ENCODE measurements around the gene CD300LB.

Gene CD300LB

DNA sequence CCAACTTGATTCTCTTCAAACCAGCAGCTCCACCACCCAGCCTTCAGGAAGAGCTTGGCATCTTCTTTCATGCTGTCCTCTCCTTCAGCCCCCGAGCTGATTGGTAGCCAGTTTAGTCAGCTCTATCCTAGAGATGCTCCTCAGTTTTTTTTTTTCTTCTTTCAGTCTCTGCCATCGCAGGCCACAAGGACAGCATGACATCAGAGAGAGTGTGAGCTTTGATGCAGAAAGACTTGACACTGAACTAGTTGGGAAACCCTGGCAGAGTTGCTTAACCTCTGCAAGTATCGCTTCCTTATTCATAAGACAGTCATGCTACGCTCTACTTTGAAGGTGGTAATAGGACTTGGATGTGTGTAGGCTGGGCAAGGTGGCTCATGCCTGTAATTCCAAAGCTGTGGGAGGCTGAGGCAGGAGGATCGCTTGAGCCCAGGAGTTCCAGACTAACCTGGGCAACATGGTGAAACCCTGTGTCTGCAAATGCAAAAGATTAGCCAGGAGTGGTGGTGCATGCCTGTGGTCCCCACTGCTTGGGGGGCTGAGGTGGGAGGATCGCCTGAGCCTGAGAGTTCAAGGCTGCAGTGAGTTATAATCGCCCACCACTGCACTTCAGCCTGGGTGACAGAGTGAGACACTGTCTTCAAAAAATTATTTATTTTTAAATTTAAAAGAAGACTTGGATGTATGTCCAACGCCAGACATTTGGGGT lies 2.6 kb downstream of the CD300LB start:
- no peak overlapping the region for H3K4me3 ChIP-seq (ENCODE audit: low read depth, low read length)
- DNase-seq (ENCODE audit: low read depth, low spot score): no peak
- ChIA-PET POLR2A (no interaction called here), CTCF (interaction anchor here (1.0 kb wide), 1 partner anchor 150 kb away, joined by 3 read pairs; no protein-coding TSS in a partner anchor)
- TF ChIP-seq CTCF (IDR thresholded peaks at IDR 0.05; ENCODE audit: insufficient read depth, low read length, missing control alignments): no peak

- CTCF ChIA-PET: interaction anchor here (1.0 kb wide), 1 partner anchor 149 kb away, joined by 3 read pairs; no protein-coding TSS in a partner anchor
- DNase-seq (ENCODE audit: low read depth, low spot score): no peak
- no peak overlapping the region for H3K4me3 ChIP-seq (ENCODE audit: low read depth, low read length)
- TF ChIP-seq CTCF (IDR thresholded peaks at IDR 0.05; ENCODE audit: insufficient read depth, low read length, missing control alignments): no peak
- POLR2A ChIA-PET: no interaction called here
These were observed 3.5 kb downstream of the CD300LB start for GRCh38 chr17:74527756-74528155.

DNA sequence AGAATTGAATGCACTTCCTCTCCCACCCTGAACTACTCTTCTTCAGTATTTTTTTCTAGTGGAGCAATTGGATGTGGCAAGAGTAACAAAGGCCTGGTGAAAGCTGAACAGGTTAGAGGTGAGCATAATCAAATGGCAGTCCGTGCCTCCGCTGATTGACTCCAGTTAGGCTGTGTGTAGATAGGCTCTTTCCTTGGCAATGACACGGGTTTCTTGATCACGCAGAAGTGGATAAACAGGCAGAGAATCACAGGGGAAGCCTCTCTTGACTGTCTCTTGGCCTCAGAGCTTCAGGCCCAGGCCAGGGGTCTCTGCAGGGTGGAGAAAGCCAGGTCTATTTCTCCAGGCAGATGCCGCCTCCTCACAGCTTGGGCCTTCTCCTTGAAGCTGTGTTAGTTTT lies 4.2 kb downstream of the CD300LB start:
- POLR2A ChIA-PET: no interaction called here
- TF ChIP-seq CTCF (IDR thresholded peaks at IDR 0.05; ENCODE audit: insufficient read depth, low read length, missing control alignments): no peak
- no peak for DNase-seq (ENCODE audit: low read depth, low spot score)
- H3K4me3 ChIP-seq (ENCODE audit: low read depth, low read length): no peak overlapping the region
- CTCF ChIA-PET: no interaction called here

DNA sequence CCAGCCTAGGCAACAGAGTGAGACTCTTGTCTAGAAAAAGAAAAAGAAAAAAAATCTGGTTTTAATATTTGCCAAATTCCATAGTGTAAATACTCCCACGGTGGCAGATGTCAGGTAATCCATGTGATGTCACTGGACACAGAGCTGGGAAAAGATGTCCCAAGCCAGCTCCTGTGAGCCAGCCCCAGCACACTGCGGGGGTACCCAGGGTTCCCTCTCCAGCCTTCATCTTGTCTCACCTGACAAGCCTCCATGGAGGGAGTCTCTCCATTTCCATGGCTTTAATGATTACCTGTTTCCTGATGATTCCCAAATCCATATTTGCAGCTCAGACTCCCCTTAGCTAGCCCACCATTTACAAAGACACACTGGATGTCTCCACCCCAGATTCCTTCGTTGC lies 4.6 kb downstream of the CD300LB start:
- no peak for TF ChIP-seq CTCF (IDR thresholded peaks at IDR 0.05; ENCODE audit: insufficient read depth, low read length, missing control alignments)
- ChIA-PET CTCF (no interaction called here), POLR2A (no interaction called here)
- DNase-seq (ENCODE audit: low read depth, low spot score): no peak
- H3K4me3 ChIP-seq (ENCODE audit: low read depth, low read length): no peak overlapping the region

DNA sequence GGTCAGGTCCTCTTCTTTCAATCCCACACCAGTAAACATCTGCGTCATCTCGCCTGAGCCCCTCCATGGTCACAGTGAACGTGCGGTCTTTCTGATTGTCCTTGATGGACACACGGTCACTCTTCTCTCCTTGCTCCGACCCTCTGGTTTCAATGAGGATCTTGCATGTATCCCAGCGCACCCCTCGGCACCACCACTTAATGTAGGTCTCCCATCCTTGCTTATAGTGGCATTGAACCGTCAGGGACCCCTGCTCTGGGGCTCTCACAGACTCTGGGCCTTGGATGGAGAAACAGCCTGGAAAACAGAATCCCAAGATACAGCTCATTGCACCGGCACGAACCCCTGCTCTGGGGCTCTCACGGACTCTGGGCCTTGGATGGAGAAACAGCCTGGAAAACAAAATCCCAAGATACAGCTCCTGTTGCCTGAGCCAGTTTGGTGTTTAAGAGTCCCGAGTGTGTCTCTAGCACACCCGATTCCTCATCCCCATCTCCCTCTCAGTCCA lies 5.4 kb downstream of the CD300LB start:
- ChIA-PET CTCF (no interaction called here), POLR2A (no interaction called here)
- DNase-seq (ENCODE audit: low read depth, low spot score): no peak
- TF ChIP-seq CTCF (IDR thresholded peaks at IDR 0.05; ENCODE audit: insufficient read depth, low read length, missing control alignments): no peak
- no peak overlapping the region for H3K4me3 ChIP-seq (ENCODE audit: low read depth, low read length)

GRCh38 chr17:74525465-74525725 lies 5.9 kb downstream of the CD300LB start:
- no peak for DNase-seq (ENCODE audit: low read depth, low spot score)
- POLR2A ChIA-PET: no interaction called here
- H3K4me3 ChIP-seq (ENCODE audit: low read depth, low read length): no peak overlapping the region
- TF ChIP-seq CTCF (IDR thresholded peaks at IDR 0.05; ENCODE audit: insufficient read depth, low read length, missing control alignments): no peak
- CTCF ChIA-PET: no interaction called here
